Aorta (tissue), 5 donors: ENCODE results near the gene NPAS3. TPM values are rescaled to one million over a fixed set of nuclear protein-coding genes. Genes with fewer than 3 reads are reported as not detected.

Experiments used
- ATAC-seq: fragments of 200-7000 bp; cut with Tn5 transposase; one replicate; pipeline ENCODE4 v1.9.1; 2022; ENCODE audit warnings: moderate library complexity; ENCODE audit not compliant: low FRiP score
- DNase-seq, 2 donors: peaks; one replicate each; pipeline ENCODE4 v3.0.0-alpha.2; 2020
- H3K27ac ChIP-seq, 2 donors: one replicate each; pipeline ENCODE4 v1.5.1; 2013; ENCODE audit warnings: low read length in 2 of 2, mild to moderate bottlenecking in 2 of 2, moderate library complexity in 2 of 2, control low read depth in 1 of 2, inconsistent platforms in 1 of 2, low read depth in 1 of 2
- H3K27me3 ChIP-seq, 2 donors: one replicate each; pipeline ENCODE4 v1.6.1; 2013; ENCODE audit warnings: control low read depth in 1 of 2, low read length in 1 of 2, mild to moderate bottlenecking in 1 of 2, moderate library complexity in 1 of 2; ENCODE audit not compliant: insufficient read depth in 2 of 2, control insufficient read depth in 1 of 2
- H3K36me3 ChIP-seq, 2 donors: one replicate each; pipeline ENCODE4 v1.6.1; 2013; ENCODE audit warnings: control low read depth in 1 of 2, low read length in 1 of 2, mild to moderate bottlenecking in 1 of 2; ENCODE audit not compliant: insufficient read depth in 2 of 2, control insufficient read depth in 1 of 2
- H3K4me1 ChIP-seq, 2 donors: one replicate each; pipeline ENCODE4 v1.6.1; 2013; ENCODE audit warnings: low read length in 2 of 2, control low read depth in 1 of 2, mild to moderate bottlenecking in 1 of 2, moderate library complexity in 1 of 2; ENCODE audit not compliant: insufficient read depth in 2 of 2, control insufficient read depth in 1 of 2
- H3K4me3 ChIP-seq, 2 donors: one replicate each; pipeline ENCODE4 v1.5.1; 2013; ENCODE audit warnings: low read length in 2 of 2, control low read depth in 1 of 2, mild to moderate bottlenecking in 1 of 2
- H3K9me3 ChIP-seq: one replicate; pipeline ENCODE4 v1.6.1; 2013; ENCODE audit warnings: mild to moderate bottlenecking, low read length; ENCODE audit not compliant: control insufficient read depth
- WGBS, 2 donors: extraction: QIAGEN DNeasy Blood & Tissue Kit; methylation state at CpG; one replicate each; pipeline ENCODE4 v1.1.7; 2013; 5-methylcytosine and 5-hydroxymethylcytosine counted together
- intact Hi-C, 2 donors: fragments of 100-400 bp; cut with DNase I; formaldehyde crosslinking; loops; one replicate each; pipeline versions ENCODE4 v1.14.2 to v1.15.0; 2022
- polyA plus RNA-seq, 2 donors: library from polyadenylated mRNA; stranded (reverse); fragments of 200-250 nt; gene quantifications; one replicate each; pipeline ENCODE4 v1.2.3, GENCODE V29; 2013
- total RNA-seq, 2 donors: library from RNA; stranded (reverse); fragmentation: NEBNext Ultra II Directional; extraction: Animal tissue kit (Norgen Biotek cat#: 25700); gene quantifications; one replicate each; pipeline ENCODE4 v1.2.1, GENCODE V29; 2021
- donor health status: healthy with polysubstance abuse.
- donor health status: Bipolar disorder and iron deficiency.
- donor health status: DM: no; HTN: no; CAD: no.
- donor health status: DM: no; HTN: no; CAD: no.
- donor health status: DM: yes; HTN: yes; CAD: no.

Gene NPAS3
- total and polyA plus RNA-seq, 4 donors, result 0.13 to 4.3 (median 0.50) TPM

GRCh38 chr14:33393231-33393894, 454.7 kb downstream of the NPAS3 start:
- ATAC-seq (no peak), DNase-seq (no peak)
- H3K27ac ChIP-seq, result no peak overlapping the region
- intact Hi-C loops, result no loop called here
- H3K4me1 ChIP-seq, result no peaks in the 10 kb centered on the region
- H3K9me3 ChIP-seq, result peaks cover 2% of the 10 kb centered on the region
- 21 to 35% methylated on average over 11 of the region's 11 CpGs for WGBS, 2 donors
- H3K36me3 ChIP-seq, result no peaks in the 10 kb centered on the region
- no peaks in the 10 kb centered on the region for H3K27me3 ChIP-seq
- H3K4me3 ChIP-seq, result no peak overlapping the region

GRCh38 chr14:33393895-33394368, 455.3 kb downstream of the NPAS3 start:
- no peak overlapping the region for H3K4me3 ChIP-seq
- no peaks in the 10 kb centered on the region for H3K36me3 ChIP-seq
- H3K4me1 ChIP-seq, result no peaks in the 10 kb centered on the region
- H3K9me3 ChIP-seq, result peaks cover 2% of the 10 kb centered on the region
- DNase-seq (no peak), ATAC-seq (no peak)
- H3K27me3 ChIP-seq, result no peaks in the 10 kb centered on the region
- H3K27ac ChIP-seq, result no peak overlapping the region
- 64 to 75% methylated on average over 3 of the region's 3 CpGs for WGBS, 2 donors
- intact Hi-C loops, result no loop called here

GRCh38 chr14:33401311-33401710, 462.6 kb downstream of the NPAS3 start:
- intact Hi-C loops, result no loop called here
- 87 to 89% methylated on average over 3 of the region's 3 CpGs for WGBS, 2 donors
- ATAC-seq, result no peak

GRCh38 chr14:33402604-33403003, 463.9 kb downstream of the NPAS3 start:
- DNase-seq, result no peak
- ATAC-seq, result no peak
- Histone ChIP-seq H3K4me3 (no peak overlapping the region), H3K4me1 (no peaks in the 10 kb centered on the region), H3K9me3 (peaks cover 3% of the 10 kb centered on the region), H3K36me3 (no peaks in the 10 kb centered on the region), H3K27ac (no peak overlapping the region), H3K27me3 (no peaks in the 10 kb centered on the region)
- intact Hi-C loops, result no loop called here

More at GRCh38 chr14:33401311-33401710, 462.6 kb downstream of the NPAS3 start:
- DNase-seq, result no peak
- no peaks in the 10 kb centered on the region for H3K36me3 ChIP-seq
- no peaks in the 10 kb centered on the region for H3K4me1 ChIP-seq
- peaks cover 3% of the 10 kb centered on the region for H3K9me3 ChIP-seq
- no peak overlapping the region for H3K4me3 ChIP-seq
- no peaks in the 10 kb centered on the region for H3K27me3 ChIP-seq
- no peak overlapping the region for H3K27ac ChIP-seq

- H3K27me3 ChIP-seq, result no peaks in the 10 kb centered on the region
- no peaks in the 10 kb centered on the region for H3K4me1 ChIP-seq
- WGBS, 2 donors, result 3 to 4% methylated on average over 1 of the region's 1 CpG
- H3K27ac ChIP-seq, result no peak overlapping the region
- intact Hi-C loops, result no loop called here
- ATAC-seq (no peak), DNase-seq (no peak)
- H3K36me3 ChIP-seq, result no peaks in the 10 kb centered on the region
- peaks cover 2% of the 10 kb centered on the region for H3K9me3 ChIP-seq
- H3K4me3 ChIP-seq, result no peak overlapping the region
Measured at GRCh38 chr14:33404054-33404453, 465.4 kb downstream of the NPAS3 start.

- Histone ChIP-seq H3K4me1 (no peaks in the 10 kb centered on the region), H3K36me3 (no peaks in the 10 kb centered on the region), H3K27me3 (no peaks in the 10 kb centered on the region), H3K4me3 (no peak overlapping the region), H3K9me3 (peaks cover 2% of the 10 kb centered on the region), H3K27ac (no peak overlapping the region)
- 93 to 94% methylated on average over 1 of the region's 1 CpG for WGBS, 2 donors
- ATAC-seq (no peak), DNase-seq (no peak)
- intact Hi-C loops, result no loop called here
Measured at GRCh38 chr14:33404964-33405574, 466.4 kb downstream of the NPAS3 start.

- WGBS, 2 donors, result 89 to 93% methylated on average over 2 of the region's 2 CpGs
- H3K4me3 ChIP-seq, result no peak overlapping the region
- no peak for DNase-seq
- H3K27ac ChIP-seq, result no peak overlapping the region
- no peaks in the 10 kb centered on the region for H3K27me3 ChIP-seq
- ATAC-seq, result no peak
- H3K4me1 ChIP-seq, result no peaks in the 10 kb centered on the region
- H3K36me3 ChIP-seq, result no peaks in the 10 kb centered on the region
- peaks cover 2% of the 10 kb centered on the region for H3K9me3 ChIP-seq
- intact Hi-C loops, result no loop called here
Measured at GRCh38 chr14:33406766-33407165, 468.1 kb downstream of the NPAS3 start.

- Histone ChIP-seq H3K9me3 (peaks cover 2% of the 10 kb centered on the region), H3K27me3 (no peaks in the 10 kb centered on the region), H3K4me1 (no peaks in the 10 kb centered on the region), H3K36me3 (no peaks in the 10 kb centered on the region), H3K4me3 (no peak overlapping the region), H3K27ac (no peak overlapping the region)
- WGBS, 2 donors, result 84 to 87% methylated on average over 2 of the region's 2 CpGs
- ATAC-seq (no peak), DNase-seq (no peak)
- intact Hi-C loops, result no loop called here
Measured at GRCh38 chr14:33408291-33408690, 469.6 kb downstream of the NPAS3 start.

GRCh38 chr14:33412450-33412849, 473.8 kb downstream of the NPAS3 start:
- Histone ChIP-seq H3K4me3 (no peak overlapping the region), H3K9me3 (no peaks in the 10 kb centered on the region), H3K27me3 (no peaks in the 10 kb centered on the region), H3K4me1 (no peaks in the 10 kb centered on the region), H3K27ac (no peak overlapping the region), H3K36me3 (no peaks in the 10 kb centered on the region)
- ATAC-seq (no peak), DNase-seq (no peak)
- intact Hi-C loops, result no loop called here
